ENCODE results near the gene DPP7.

DNA sequence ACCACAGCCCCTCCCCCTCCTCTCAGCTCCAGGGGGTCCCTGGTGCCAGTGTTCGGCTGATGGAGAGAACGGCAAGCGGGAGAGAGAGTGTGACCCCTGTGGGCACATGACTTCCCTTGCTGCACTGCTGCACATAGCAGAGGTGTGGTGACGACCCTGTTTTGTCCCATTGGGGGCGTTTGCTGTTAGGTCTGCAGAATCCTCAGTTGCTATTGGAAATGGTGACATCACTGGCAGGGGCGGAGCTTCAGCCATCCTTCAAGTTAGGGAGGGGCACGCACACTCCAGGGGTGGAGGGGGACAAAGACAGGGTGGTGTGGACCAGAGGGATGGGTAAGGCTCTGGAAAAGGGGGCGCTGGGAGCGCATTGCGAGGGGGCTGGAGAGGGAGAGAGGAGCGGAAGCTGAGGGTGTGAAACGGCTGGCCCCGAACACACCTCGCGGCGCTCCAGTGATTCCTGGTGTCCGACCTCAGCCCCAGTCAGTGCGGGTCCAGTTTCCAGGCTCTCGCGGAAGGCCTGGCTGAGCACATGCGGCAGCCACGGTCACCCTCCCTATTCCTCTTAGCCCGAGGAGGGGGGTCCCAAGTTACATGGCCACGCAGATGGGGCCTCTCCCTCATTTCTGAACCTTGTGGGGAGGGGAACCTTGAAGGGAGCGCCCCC lies 23.7 kb upstream of the DPP7 start:
- TF ChIP-seq, protein P1, sequence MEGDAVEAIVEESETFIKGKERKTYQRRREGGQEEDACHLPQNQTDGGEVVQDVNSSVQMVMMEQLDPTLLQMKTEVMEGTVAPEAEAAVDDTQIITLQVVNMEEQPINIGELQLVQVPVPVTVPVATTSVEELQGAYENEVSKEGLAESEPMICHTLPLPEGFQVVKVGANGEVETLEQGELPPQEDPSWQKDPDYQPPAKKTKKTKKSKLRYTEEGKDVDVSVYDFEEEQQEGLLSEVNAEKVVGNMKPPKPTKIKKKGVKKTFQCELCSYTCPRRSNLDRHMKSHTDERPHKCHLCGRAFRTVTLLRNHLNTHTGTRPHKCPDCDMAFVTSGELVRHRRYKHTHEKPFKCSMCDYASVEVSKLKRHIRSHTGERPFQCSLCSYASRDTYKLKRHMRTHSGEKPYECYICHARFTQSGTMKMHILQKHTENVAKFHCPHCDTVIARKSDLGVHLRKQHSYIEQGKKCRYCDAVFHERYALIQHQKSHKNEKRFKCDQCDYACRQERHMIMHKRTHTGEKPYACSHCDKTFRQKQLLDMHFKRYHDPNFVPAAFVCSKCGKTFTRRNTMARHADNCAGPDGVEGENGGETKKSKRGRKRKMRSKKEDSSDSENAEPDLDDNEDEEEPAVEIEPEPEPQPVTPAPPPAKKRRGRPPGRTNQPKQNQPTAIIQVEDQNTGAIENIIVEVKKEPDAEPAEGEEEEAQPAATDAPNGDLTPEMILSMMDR (IDR thresholded peaks at IDR 0.05) = no peak
- no peak for TF ChIP-seq POLR2A (IDR thresholded peaks at IDR 0.05)
